Measurements from ENCODE around the gene ZMAT5.

DNA sequence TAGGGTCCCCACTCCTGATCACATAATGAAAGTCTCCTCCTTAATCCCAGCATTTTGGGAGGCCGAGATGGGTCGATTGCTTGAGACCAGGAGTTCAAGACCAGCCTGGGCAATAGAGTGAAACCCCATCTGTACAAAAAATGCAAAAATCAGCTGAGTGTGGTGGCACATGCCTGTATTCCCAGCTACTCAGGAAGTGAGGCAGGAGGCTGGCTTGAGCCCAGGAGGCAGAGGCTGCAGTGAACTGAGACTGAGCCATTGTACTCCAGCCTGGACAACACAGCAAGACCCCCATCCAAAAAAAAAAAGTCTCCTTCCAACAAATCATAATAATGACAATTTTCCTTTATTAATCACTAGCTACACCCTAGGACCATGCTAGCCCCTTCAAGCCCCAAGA is 15.1 kb downstream of the ZMAT5 start:
- TF ChIP-seq, protein P1, sequence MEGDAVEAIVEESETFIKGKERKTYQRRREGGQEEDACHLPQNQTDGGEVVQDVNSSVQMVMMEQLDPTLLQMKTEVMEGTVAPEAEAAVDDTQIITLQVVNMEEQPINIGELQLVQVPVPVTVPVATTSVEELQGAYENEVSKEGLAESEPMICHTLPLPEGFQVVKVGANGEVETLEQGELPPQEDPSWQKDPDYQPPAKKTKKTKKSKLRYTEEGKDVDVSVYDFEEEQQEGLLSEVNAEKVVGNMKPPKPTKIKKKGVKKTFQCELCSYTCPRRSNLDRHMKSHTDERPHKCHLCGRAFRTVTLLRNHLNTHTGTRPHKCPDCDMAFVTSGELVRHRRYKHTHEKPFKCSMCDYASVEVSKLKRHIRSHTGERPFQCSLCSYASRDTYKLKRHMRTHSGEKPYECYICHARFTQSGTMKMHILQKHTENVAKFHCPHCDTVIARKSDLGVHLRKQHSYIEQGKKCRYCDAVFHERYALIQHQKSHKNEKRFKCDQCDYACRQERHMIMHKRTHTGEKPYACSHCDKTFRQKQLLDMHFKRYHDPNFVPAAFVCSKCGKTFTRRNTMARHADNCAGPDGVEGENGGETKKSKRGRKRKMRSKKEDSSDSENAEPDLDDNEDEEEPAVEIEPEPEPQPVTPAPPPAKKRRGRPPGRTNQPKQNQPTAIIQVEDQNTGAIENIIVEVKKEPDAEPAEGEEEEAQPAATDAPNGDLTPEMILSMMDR (IDR thresholded peaks at IDR 0.05; ENCODE audit: low read length): no peak
- TF ChIP-seq EZH2 (optimal IDR thresholded peaks at IDR 0.05; ENCODE audit: low read depth, low read length) (no peak), EZH2phosphoT487 (IDR thresholded peaks at IDR 0.05; ENCODE audit: low read length) (no peak)

All from MM.1S (cell line).